HepG2 (cell line): ENCODE data around the gene HSPA1L. TPM values are rescaled to one million over a fixed set of nuclear protein-coding genes. Genes with fewer than 3 reads are reported as not detected.

ENCODE experiments used
- GATAD1 ChIP-seq: IDR thresholded peaks from 2 replicates; pipeline ENCODE4 v1.6.1; 2016; ENCODE audit warnings: missing genetic modification reagents, missing compliant biosample characterization
- MBD4 ChIP-seq: IDR thresholded peaks from 2 replicates; pipeline ENCODE4 v1.6.1; 2012; ENCODE audit warnings: low read length, inconsistent platforms, borderline replicate concordance
- NR2F1 ChIP-seq, 2 experiments: fragments of 450-650 bp in 1 of 2; formaldehyde crosslinking in 1 of 2; IDR thresholded peaks; 2 replicates each; pipeline versions ENCODE4 v1.5.0 to v1.6.1; 2016 to 2020; ENCODE audit warnings: mild to moderate bottlenecking in 1 of 2, missing compliant biosample characterization in 1 of 2, missing genetic modification reagents in 1 of 2, moderate library complexity in 1 of 2
- PITX1 ChIP-seq: sonication (generic); formaldehyde crosslinking; IDR thresholded peaks from 2 replicates; pipeline ENCODE4 v1.5.1; 2020; ENCODE audit warnings: mild to moderate bottlenecking, missing genetic modification reagents
- SOX5 ChIP-seq: IDR thresholded peaks from 2 replicates; pipeline ENCODE4 v1.6.1; 2016; ENCODE audit warnings: borderline replicate concordance
- ZBTB20 ChIP-seq: sonication (generic); formaldehyde crosslinking; IDR thresholded peaks from 2 replicates; pipeline ENCODE4 v1.8.1; 2023; ENCODE audit warnings: missing genetic modification reagents, low read depth, mild to moderate bottlenecking, borderline replicate concordance
- ZNF136 ChIP-seq: sonication (generic); formaldehyde crosslinking; IDR thresholded peaks from 2 replicates; pipeline ENCODE4 v1.8.1; 2022; ENCODE audit warnings: low read depth, mild to moderate bottlenecking, moderate library complexity, missing genetic modification reagents
- ZNF282 ChIP-seq: fragments of 450-650 bp; IDR thresholded peaks from 2 replicates; pipeline ENCODE4 v1.6.1; 2018; ENCODE audit not compliant: partially characterized antibody
- ZNF510 ChIP-seq: sonication (generic); formaldehyde crosslinking; IDR thresholded peaks from 2 replicates; pipeline ENCODE4 v1.4.0; 2020; ENCODE audit warnings: low read depth, mild to moderate bottlenecking, missing genetic modification reagents
- ZNF652 ChIP-seq: IDR thresholded peaks from 2 replicates; pipeline ENCODE4 v1.6.1; 2016; ENCODE audit warnings: low read depth, borderline replicate concordance
- polyA plus RNA-seq, 8 experiments: library from polyadenylated mRNA; depleted of rRNA in 3 of 8; stranded (reverse) in 7 of 8; unstranded in 1 of 8; fragments of >200 nt; fragmentation: Illumina TruSeq in 4 of 8; extraction: Trizol in 4 of 8; gene quantifications; 2 replicates each; pipeline versions ENCODE4 v1.2.1 to v1.2.3, GENCODE V29; 2011 to 2016; ENCODE audit warnings: low read depth in 4 of 8, missing spikeins in 1 of 8, mixed read lengths in 1 of 8; ENCODE audit not compliant: insufficient read depth in 1 of 8
- total RNA-seq, 5 experiments: library from RNA; depleted of rRNA; stranded (reverse); fragments of >200 nt; fragmentation: Illumina TruSeq; extraction: Trizol; gene quantifications; 2 replicates each; pipeline ENCODE4 v1.2.3, GENCODE V29; 2016; ENCODE audit warnings: low read depth in 1 of 5
- TF ChIP-seq, protein P1 (sequence below): sonication (generic); formaldehyde crosslinking; IDR thresholded peaks from 2 replicates; pipeline ENCODE4 v1.8.0; 2022; ENCODE audit warnings: missing genetic modification reagents, mild to moderate bottlenecking, moderate library complexity, borderline replicate concordance
- TF ChIP-seq, protein P2 (sequence below): sonication (generic); formaldehyde crosslinking; IDR thresholded peaks from 2 replicates; pipeline ENCODE4 v1.5.1; 2020; ENCODE audit warnings: mild to moderate bottlenecking, missing genetic modification reagents, moderate library complexity
- TF ChIP-seq, protein P3 (sequence below): sonication (generic); formaldehyde crosslinking; IDR thresholded peaks from 2 replicates; pipeline ENCODE4 v1.4.0; 2020; ENCODE audit warnings: mild to moderate bottlenecking, low read depth, missing genetic modification reagents
- TF ChIP-seq, protein P4 (sequence below): sonication (generic); formaldehyde crosslinking; IDR thresholded peaks from 2 replicates; pipeline ENCODE4 v1.5.0; 2020; ENCODE audit warnings: mild to moderate bottlenecking, missing genetic modification reagents, borderline replicate concordance

HSPA1L gene
- total and polyA plus RNA-seq, 2 of the 13 experiments (the other 11 are each of a cell fraction or from before 2014, with no cell fraction given): 0.55 to 1.0 TPM

DNA sequence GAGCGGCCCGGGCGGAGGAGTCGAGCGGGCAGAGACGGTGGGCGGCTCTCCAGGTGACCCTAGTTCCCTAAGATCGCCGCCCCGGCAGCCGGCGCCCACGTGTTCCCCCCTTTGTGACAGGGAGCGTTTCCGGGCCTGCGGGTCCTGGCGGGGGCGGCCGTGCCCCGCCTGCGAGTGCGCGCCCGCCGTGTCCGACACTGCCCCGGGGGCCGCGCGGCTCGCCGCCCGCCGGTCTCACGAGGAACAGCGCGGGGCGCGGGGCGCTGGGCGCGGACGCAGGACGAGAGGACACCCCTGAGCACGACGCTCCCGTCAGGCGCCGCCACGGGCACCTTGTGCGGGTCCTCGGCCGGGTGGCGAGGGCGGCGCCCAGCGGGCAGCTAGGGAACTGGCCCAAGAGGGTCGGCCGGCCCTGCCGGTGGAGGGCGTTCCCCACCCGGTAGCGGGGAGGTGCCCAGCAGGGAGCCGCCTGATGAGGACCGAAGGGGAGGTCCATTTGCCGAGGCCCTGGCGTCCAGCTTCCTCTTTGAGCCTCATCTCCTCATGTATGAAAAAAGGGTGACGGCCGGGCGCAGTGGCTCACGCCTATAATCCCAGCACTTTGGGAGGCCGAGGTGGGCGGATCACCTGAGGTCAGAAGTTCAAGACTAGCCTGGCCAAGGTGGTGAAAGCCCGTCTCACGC lies 19.3 kb downstream of the HSPA1L start, which contains the start of gene VARS1 (continued):
- TF ChIP-seq, protein P1, sequence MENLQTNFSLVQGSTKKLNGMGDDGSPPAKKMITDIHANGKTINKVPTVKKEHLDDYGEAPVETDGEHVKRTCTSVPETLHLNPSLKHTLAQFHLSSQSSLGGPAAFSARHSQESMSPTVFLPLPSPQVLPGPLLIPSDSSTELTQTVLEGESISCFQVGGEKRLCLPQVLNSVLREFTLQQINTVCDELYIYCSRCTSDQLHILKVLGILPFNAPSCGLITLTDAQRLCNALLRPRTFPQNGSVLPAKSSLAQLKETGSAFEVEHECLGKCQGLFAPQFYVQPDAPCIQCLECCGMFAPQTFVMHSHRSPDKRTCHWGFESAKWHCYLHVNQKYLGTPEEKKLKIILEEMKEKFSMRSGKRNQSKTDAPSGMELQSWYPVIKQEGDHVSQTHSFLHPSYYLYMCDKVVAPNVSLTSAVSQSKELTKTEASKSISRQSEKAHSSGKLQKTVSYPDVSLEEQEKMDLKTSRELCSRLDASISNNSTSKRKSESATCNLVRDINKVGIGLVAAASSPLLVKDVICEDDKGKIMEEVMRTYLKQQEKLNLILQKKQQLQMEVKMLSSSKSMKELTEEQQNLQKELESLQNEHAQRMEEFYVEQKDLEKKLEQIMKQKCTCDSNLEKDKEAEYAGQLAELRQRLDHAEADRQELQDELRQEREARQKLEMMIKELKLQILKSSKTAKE (CRISPR knock-in tag): no peak
- TF ChIP-seq, protein P2, sequence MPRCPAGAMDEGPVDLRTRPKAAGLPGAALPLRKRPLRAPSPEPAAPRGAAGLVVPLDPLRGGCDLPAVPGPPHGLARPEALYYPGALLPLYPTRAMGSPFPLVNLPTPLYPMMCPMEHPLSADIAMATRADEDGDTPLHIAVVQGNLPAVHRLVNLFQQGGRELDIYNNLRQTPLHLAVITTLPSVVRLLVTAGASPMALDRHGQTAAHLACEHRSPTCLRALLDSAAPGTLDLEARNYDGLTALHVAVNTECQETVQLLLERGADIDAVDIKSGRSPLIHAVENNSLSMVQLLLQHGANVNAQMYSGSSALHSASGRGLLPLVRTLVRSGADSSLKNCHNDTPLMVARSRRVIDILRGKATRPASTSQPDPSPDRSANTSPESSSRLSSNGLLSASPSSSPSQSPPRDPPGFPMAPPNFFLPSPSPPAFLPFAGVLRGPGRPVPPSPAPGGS: peak; percentile 75
- TF ChIP-seq PITX1 (CRISPR knock-in tag) (peak; percentile 67; the same call in 1 of the 2 replicates), ZNF510 (CRISPR knock-in tag) (no peak; the same call in none of the 2 replicates), MBD4 (no peak), ZNF652 (CRISPR knock-in tag) (no peak), GATAD1 (CRISPR knock-in tag) (peak; percentile 84), ZNF282 (no peak), SOX5 (CRISPR knock-in tag) (peak; percentile 42; the same call in 1 of the 2 replicates), ZNF136 (CRISPR knock-in tag) (0 out of 2 replicates have a peak, but pooled peaks have one; percentile 30), NR2F1 (CRISPR knock-in tag; IDR thresholded peaks at IDR 0.05) (peak in 1 of 2 experiments; percentile 68; a peak in 1 of 4 replicates), ZBTB20 (CRISPR knock-in tag) (no peak)
- TF ChIP-seq, protein P3, sequence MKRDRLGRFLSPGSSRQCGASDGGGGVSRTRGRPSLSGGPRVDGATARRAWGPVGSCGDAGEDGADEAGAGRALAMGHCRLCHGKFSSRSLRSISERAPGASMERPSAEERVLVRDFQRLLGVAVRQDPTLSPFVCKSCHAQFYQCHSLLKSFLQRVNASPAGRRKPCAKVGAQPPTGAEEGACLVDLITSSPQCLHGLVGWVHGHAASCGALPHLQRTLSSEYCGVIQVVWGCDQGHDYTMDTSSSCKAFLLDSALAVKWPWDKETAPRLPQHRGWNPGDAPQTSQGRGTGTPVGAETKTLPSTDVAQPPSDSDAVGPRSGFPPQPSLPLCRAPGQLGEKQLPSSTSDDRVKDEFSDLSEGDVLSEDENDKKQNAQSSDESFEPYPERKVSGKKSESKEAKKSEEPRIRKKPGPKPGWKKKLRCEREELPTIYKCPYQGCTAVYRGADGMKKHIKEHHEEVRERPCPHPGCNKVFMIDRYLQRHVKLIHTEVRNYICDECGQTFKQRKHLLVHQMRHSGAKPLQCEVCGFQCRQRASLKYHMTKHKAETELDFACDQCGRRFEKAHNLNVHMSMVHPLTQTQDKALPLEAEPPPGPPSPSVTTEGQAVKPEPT (CRISPR knock-in tag): 0 out of 2 replicates have a peak, but pooled peaks have one; percentile 55
- TF ChIP-seq, protein P4, sequence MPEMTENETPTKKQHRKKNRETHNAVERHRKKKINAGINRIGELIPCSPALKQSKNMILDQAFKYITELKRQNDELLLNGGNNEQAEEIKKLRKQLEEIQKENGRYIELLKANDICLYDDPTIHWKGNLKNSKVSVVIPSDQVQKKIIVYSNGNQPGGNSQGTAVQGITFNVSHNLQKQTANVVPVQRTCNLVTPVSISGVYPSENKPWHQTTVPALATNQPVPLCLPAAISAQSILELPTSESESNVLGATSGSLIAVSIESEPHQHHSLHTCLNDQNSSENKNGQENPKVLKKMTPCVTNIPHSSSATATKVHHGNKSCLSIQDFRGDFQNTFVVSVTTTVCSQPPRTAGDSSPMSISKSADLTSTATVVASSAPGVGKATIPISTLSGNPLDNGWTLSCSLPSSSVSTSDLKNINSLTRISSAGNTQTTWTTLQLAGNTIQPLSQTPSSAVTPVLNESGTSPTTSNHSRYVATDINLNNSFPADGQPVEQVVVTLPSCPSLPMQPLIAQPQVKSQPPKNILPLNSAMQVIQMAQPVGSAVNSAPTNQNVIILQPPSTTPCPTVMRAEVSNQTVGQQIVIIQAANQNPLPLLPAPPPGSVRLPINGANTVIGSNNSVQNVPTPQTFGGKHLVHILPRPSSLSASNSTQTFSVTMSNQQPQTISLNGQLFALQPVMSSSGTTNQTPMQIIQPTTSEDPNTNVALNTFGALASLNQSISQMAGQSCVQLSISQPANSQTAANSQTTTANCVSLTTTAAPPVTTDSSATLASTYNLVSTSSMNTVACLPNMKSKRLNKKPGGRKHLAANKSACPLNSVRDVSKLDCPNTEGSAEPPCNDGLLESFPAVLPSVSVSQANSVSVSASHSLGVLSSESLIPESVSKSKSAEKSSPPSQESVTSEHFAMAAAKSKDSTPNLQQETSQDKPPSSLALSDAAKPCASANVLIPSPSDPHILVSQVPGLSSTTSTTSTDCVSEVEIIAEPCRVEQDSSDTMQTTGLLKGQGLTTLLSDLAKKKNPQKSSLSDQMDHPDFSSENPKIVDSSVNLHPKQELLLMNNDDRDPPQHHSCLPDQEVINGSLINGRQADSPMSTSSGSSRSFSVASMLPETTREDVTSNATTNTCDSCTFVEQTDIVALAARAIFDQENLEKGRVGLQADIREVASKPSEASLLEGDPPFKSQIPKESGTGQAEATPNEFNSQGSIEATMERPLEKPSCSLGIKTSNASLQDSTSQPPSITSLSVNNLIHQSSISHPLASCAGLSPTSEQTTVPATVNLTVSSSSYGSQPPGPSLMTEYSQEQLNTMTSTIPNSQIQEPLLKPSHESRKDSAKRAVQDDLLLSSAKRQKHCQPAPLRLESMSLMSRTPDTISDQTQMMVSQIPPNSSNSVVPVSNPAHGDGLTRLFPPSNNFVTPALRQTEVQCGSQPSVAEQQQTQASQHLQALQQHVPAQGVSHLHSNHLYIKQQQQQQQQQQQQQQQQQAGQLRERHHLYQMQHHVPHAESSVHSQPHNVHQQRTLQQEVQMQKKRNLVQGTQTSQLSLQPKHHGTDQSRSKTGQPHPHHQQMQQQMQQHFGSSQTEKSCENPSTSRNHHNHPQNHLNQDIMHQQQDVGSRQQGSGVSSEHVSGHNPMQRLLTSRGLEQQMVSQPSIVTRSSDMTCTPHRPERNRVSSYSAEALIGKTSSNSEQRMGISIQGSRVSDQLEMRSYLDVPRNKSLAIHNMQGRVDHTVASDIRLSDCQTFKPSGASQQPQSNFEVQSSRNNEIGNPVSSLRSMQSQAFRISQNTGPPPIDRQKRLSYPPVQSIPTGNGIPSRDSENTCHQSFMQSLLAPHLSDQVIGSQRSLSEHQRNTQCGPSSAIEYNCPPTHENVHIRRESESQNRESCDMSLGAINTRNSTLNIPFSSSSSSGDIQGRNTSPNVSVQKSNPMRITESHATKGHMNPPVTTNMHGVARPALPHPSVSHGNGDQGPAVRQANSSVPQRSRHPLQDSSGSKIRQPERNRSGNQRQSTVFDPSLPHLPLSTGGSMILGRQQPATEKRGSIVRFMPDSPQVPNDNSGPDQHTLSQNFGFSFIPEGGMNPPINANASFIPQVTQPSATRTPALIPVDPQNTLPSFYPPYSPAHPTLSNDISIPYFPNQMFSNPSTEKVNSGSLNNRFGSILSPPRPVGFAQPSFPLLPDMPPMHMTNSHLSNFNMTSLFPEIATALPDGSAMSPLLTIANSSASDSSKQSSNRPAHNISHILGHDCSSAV (CRISPR knock-in tag): 0 out of 2 replicates have a peak, but pooled peaks have one; percentile 23
